OCI-LY1 (cell line): ENCODE data around the gene MBD3L3.

ENCODE experiments used
- EZH2 ChIP-seq: fragments of 200-600 bp; sonication (generic), shearing (Covaris generic); IDR thresholded peaks from 2 replicates; pipeline ENCODE4 v1.8.0; 2017; ENCODE audit warnings: borderline replicate concordance, mixed run types, mild to moderate bottlenecking, antibody characterized with exemption, low read length, moderate library complexity, mixed read lengths
- TF ChIP-seq, protein P1 (sequence below): fragments of 200-600 bp; sonication (generic), shearing (Covaris generic); IDR thresholded peaks from 2 replicates; pipeline ENCODE4 v1.5.1; 2017; ENCODE audit warnings: mild to moderate bottlenecking, antibody characterized with exemption, low read length, moderate library complexity, mixed read lengths

DNA sequence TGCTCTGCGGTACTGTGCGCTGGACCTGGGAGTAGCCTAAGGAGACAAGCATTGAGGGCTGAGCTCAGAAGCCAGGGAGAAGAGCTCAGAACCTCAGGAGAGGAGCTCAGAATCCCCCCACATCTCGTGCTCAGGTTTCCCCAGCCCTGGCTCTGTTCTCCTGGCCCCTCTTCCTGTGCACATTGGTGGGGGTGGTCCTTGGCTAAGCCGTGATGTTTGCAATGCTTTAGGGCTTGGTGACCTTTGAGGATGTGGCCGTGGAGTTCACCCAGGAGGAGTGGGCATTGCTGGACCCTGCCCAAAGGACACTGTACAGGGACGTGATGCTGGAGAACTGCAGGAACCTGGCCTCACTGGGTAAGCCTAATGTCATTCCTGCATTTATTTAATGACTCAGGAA, 17.7 kb upstream of the MBD3L3 start:
- TF ChIP-seq, protein P1, sequence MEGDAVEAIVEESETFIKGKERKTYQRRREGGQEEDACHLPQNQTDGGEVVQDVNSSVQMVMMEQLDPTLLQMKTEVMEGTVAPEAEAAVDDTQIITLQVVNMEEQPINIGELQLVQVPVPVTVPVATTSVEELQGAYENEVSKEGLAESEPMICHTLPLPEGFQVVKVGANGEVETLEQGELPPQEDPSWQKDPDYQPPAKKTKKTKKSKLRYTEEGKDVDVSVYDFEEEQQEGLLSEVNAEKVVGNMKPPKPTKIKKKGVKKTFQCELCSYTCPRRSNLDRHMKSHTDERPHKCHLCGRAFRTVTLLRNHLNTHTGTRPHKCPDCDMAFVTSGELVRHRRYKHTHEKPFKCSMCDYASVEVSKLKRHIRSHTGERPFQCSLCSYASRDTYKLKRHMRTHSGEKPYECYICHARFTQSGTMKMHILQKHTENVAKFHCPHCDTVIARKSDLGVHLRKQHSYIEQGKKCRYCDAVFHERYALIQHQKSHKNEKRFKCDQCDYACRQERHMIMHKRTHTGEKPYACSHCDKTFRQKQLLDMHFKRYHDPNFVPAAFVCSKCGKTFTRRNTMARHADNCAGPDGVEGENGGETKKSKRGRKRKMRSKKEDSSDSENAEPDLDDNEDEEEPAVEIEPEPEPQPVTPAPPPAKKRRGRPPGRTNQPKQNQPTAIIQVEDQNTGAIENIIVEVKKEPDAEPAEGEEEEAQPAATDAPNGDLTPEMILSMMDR, result no peak
- TF ChIP-seq EZH2, result no peak
